MCF 10A (cell line): ENCODE measurements around the gene ARHGAP12. TPM values are rescaled to one million over a fixed set of nuclear protein-coding genes. Genes with fewer than 3 reads are reported as not detected.
"Not testable (repeated sequence)": the region's sequence is repeated elsewhere in the genome, so short reads cannot be mapped to it uniquely, and the experiment has no call there.

Experiments used
- BruUV-seq: library from RNA; stranded (reverse); fragments of 400-500 nt; replicated peaks from 2 replicates; lab custom pipeline; 2021; lab: Mats Ljungman, UMichigan
- CTCF ChIA-PET: fragments of 300-600 bp; sonication (Branson Sonifier 250); formaldehyde crosslinking; extraction: SDS; loops from one replicate; lab custom pipeline; 2021; ENCODE audit warnings: antibody characterized with exemption, inconsistent platforms; lab: Yijun Ruan, JAX
- POLR2A ChIA-PET: fragments of 300-600, 350-650 bp; sonication (Branson Sonifier 250); formaldehyde crosslinking; extraction: SDS; loops from one replicate; lab custom pipeline; 2020; ENCODE audit warnings: antibody characterized with exemption, inconsistent platforms; lab: Yijun Ruan, JAX
- DNase-seq: peaks from one replicate; pipeline ENCODE4 v3.0.0-alpha.2; 2018; ENCODE audit not compliant: unreplicated experiment
- H3K27ac Mint-ChIP-seq: one replicate; pipeline ENCODE4 v1.8.0; 2022; ENCODE audit warnings: mild to moderate bottlenecking, low read depth, mixed read lengths; ENCODE audit not compliant: unreplicated experiment
- H3K27me3 Mint-ChIP-seq: one replicate; pipeline ENCODE4 v1.8.0; 2022; ENCODE audit warnings: mixed read lengths; ENCODE audit not compliant: insufficient read depth, unreplicated experiment
- H3K36me3 Mint-ChIP-seq: one replicate; pipeline ENCODE4 v1.8.0; 2022; ENCODE audit warnings: mild to moderate bottlenecking, moderate library complexity, mixed read lengths; ENCODE audit not compliant: insufficient read depth, unreplicated experiment
- H3K4me1 Mint-ChIP-seq: one replicate; pipeline ENCODE4 v1.8.0; 2022; ENCODE audit warnings: mixed read lengths; ENCODE audit not compliant: insufficient read depth, unreplicated experiment
- H3K4me3 Mint-ChIP-seq: one replicate; pipeline ENCODE4 v1.8.0; 2022; ENCODE audit warnings: mild to moderate bottlenecking, moderate library complexity, mixed read lengths; ENCODE audit not compliant: unreplicated experiment
- H3K9me3 Mint-ChIP-seq: one replicate; pipeline ENCODE4 v1.8.0; 2022; ENCODE audit warnings: mixed read lengths; ENCODE audit not compliant: unreplicated experiment
- intact Hi-C: fragments of 100-400 bp; cut with micrococcal nuclease; formaldehyde crosslinking; loops from 2 replicates; pipeline ENCODE4 v1.14.1; 2022
- total RNA-seq: library from RNA; stranded (reverse); gene quantifications from 2 replicates; pipeline ENCODE4 v1.2.3, GENCODE V29; 2022
- TF ChIP-seq, protein P1 (sequence below): fragments of 200-600 bp; IDR thresholded peaks from one replicate; pipeline ENCODE4 v1.8.0; 2022; ENCODE audit warnings: antibody characterized with exemption, mild to moderate bottlenecking; ENCODE audit not compliant: unreplicated experiment

Gene ARHGAP12
- total RNA-seq, 1 experiment from 2014 or later = 26.0 TPM

GRCh38 chr10:31975157-31975765, 46.6 kb upstream of the ARHGAP12 start:
- H3K27me3 Mint-ChIP-seq = no peaks in the 10 kb centered on the region
- TF ChIP-seq, protein P1, sequence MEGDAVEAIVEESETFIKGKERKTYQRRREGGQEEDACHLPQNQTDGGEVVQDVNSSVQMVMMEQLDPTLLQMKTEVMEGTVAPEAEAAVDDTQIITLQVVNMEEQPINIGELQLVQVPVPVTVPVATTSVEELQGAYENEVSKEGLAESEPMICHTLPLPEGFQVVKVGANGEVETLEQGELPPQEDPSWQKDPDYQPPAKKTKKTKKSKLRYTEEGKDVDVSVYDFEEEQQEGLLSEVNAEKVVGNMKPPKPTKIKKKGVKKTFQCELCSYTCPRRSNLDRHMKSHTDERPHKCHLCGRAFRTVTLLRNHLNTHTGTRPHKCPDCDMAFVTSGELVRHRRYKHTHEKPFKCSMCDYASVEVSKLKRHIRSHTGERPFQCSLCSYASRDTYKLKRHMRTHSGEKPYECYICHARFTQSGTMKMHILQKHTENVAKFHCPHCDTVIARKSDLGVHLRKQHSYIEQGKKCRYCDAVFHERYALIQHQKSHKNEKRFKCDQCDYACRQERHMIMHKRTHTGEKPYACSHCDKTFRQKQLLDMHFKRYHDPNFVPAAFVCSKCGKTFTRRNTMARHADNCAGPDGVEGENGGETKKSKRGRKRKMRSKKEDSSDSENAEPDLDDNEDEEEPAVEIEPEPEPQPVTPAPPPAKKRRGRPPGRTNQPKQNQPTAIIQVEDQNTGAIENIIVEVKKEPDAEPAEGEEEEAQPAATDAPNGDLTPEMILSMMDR = no peak
- CTCF ChIA-PET = no interaction called here
- H3K9me3 Mint-ChIP-seq = no peaks in the 10 kb centered on the region
- DNase-seq = no peak
- no peak overlapping the region for H3K27ac Mint-ChIP-seq
- intact Hi-C loops = no loop called here
- no peak overlapping the region for H3K4me3 Mint-ChIP-seq
- peaks cover 6% of the 10 kb centered on the region for H3K4me1 Mint-ChIP-seq
- peaks cover 5% of the 10 kb centered on the region for H3K36me3 Mint-ChIP-seq
- no TSS peak for BruUV-seq
- POLR2A ChIA-PET = no interaction called here

DNA sequence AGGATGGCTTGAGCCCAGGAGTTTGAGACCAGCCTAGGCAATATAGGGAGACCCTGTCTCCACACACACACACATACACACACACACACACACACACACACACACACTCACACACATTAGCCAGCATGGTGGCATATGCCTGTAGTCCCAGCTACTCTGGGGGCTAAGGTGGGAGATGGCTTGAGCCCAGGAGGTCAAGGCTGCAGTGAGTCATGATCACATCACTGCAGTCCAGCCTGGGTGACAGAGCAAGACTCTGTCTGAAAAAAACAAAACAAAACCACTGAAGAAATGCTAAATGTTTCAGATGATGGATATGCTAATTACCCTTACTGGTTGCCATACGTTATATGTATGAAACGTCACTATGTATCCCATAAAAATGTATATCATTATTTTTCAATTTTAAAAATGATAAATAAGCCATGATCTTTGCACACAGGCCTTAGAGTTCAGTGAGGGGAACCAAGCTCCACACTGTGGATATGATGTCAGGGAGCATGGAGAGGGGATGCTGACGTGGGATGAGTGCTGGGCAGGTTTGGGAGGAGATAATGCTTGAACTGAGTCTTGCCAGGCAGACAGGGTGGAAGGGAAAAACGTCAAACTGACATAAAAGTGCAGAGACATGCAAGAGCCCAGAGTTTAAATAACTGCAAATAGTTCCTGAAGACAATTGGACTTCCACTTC, 45.9 kb upstream of the ARHGAP12 start:
- TF ChIP-seq, protein P1 = no peak
- DNase-seq = no peak
- no TSS peak for BruUV-seq
- Mint-ChIP-seq H3K9me3 (no peaks in the 10 kb centered on the region), H3K27me3 (no peaks in the 10 kb centered on the region), H3K4me3 (no peak overlapping the region), H3K36me3 (peaks cover under 1% of the 10 kb centered on the region), H3K27ac (no peak overlapping the region), H3K4me1 (peaks cover 6% of the 10 kb centered on the region)
- CTCF ChIA-PET = no interaction called here
- intact Hi-C loops = no loop called here
- POLR2A ChIA-PET = no interaction called here

DNA sequence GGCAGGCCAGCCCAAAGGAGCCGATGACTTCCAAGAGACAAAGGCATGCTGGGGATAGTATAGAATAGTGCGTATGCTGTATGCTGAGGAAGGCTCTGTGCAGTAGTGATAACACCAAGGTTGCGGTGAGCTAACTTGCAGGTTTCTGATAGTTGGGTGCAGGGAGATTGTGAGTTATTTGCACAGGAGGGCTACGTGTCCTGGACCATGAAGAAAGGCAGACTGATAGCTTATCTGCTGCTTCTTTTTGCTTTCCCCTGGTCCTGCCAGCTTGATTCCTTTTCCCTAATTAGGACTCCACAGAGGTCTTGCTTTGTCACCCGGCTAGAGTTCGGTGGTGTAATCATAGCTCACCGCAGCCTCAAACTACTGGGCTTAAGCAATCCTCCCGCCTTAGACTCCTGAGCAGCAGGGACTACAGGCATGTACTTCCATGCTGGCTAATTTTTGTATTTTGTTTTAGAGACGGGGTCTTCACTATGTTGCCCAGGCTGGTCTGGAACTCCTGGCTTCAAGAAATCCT, 43.9 kb upstream of the ARHGAP12 start:
- Mint-ChIP-seq H3K4me1 (peaks cover 6% of the 10 kb centered on the region), H3K36me3 (no peaks in the 10 kb centered on the region), H3K27me3 (no peaks in the 10 kb centered on the region), H3K9me3 (no peaks in the 10 kb centered on the region), H3K4me3 (no peak overlapping the region), H3K27ac (no peak overlapping the region)
- no peak for DNase-seq
- ChIA-PET CTCF (no interaction called here), POLR2A (no interaction called here)
- intact Hi-C loops = no loop called here
- TF ChIP-seq, protein P1 = no peak
- no TSS peak for BruUV-seq

- BruUV-seq = not testable (repeated sequence)
These were observed 41.2 kb upstream of the ARHGAP12 start for GRCh38 chr10:31969847-31970246.

More at GRCh38 chr10:31969847-31970246, 41.2 kb upstream of the ARHGAP12 start:
- H3K9me3 Mint-ChIP-seq, intact Hi-C loops, H3K4me3 Mint-ChIP-seq, CTCF ChIA-PET, DNase-seq, H3K27me3 Mint-ChIP-seq, H3K27ac Mint-ChIP-seq, POLR2A ChIA-PET, H3K4me1 Mint-ChIP-seq, H3K36me3 Mint-ChIP-seq: not testable (repeated sequence)
